Measurements from ENCODE around the gene NTRK1.

The NTRK1 gene

GRCh38 chr1:156881663-156882062, 21.0 kb downstream of the NTRK1 start:
- Histone ChIP-seq H3K9me3 (ENCODE audit: control insufficient read depth, insufficient read depth, low read length) (no peaks in the 10 kb centered on the region), H3K9ac (ENCODE audit: low read depth, low read length) (no peak overlapping the region), H3K4me3 (ENCODE audit: low read depth, low read length) (no peak overlapping the region), H3K36me3 (ENCODE audit: control insufficient read depth, insufficient read depth, low read length) (no peaks in the 10 kb centered on the region), H3K27me3 (ENCODE audit: control insufficient read depth, insufficient read depth, low read length) (peaks cover 58% of the 10 kb centered on the region), H3K27ac (ENCODE audit: low read depth, low read length) (no peak overlapping the region), H3K4me1 (ENCODE audit: control insufficient read depth, insufficient read depth, low read length) (peaks cover 24% of the 10 kb centered on the region)

GRCh38 chr1:156882543-156882942, 21.9 kb downstream of the NTRK1 start:
- Histone ChIP-seq H3K36me3 (ENCODE audit: control insufficient read depth, insufficient read depth, low read length) (no peaks in the 10 kb centered on the region), H3K27me3 (ENCODE audit: control insufficient read depth, insufficient read depth, low read length) (peaks cover 52% of the 10 kb centered on the region), H3K9ac (ENCODE audit: low read depth, low read length) (no peak overlapping the region), H3K4me3 (ENCODE audit: low read depth, low read length) (no peak overlapping the region), H3K27ac (ENCODE audit: low read depth, low read length) (no peak overlapping the region), H3K4me1 (ENCODE audit: control insufficient read depth, insufficient read depth, low read length) (peaks cover 24% of the 10 kb centered on the region), H3K9me3 (ENCODE audit: control insufficient read depth, insufficient read depth, low read length) (no peaks in the 10 kb centered on the region)

GRCh38 chr1:156883919-156884318, 23.3 kb downstream of the NTRK1 start:
- Histone ChIP-seq H3K4me3 (ENCODE audit: low read depth, low read length) (no peak overlapping the region), H3K27ac (ENCODE audit: low read depth, low read length) (no peak overlapping the region), H3K36me3 (ENCODE audit: control insufficient read depth, insufficient read depth, low read length) (no peaks in the 10 kb centered on the region), H3K9ac (ENCODE audit: low read depth, low read length) (no peak overlapping the region), H3K9me3 (ENCODE audit: control insufficient read depth, insufficient read depth, low read length) (no peaks in the 10 kb centered on the region), H3K4me1 (ENCODE audit: control insufficient read depth, insufficient read depth, low read length) (peaks cover 28% of the 10 kb centered on the region), H3K27me3 (ENCODE audit: control insufficient read depth, insufficient read depth, low read length) (peaks cover 50% of the 10 kb centered on the region)

- H3K27ac ChIP-seq (ENCODE audit: low read depth, low read length), result no peak overlapping the region
- H3K4me1 ChIP-seq (ENCODE audit: control insufficient read depth, insufficient read depth, low read length), result peaks cover 28% of the 10 kb centered on the region
- no peak overlapping the region for H3K4me3 ChIP-seq (ENCODE audit: low read depth, low read length)
- no peaks in the 10 kb centered on the region for H3K36me3 ChIP-seq (ENCODE audit: control insufficient read depth, insufficient read depth, low read length)
- no peak overlapping the region for H3K9ac ChIP-seq (ENCODE audit: low read depth, low read length)
- peaks cover 49% of the 10 kb centered on the region for H3K27me3 ChIP-seq (ENCODE audit: control insufficient read depth, insufficient read depth, low read length)
- no peaks in the 10 kb centered on the region for H3K9me3 ChIP-seq (ENCODE audit: control insufficient read depth, insufficient read depth, low read length)
Observed at GRCh38 chr1:156884560-156885184, 24.0 kb downstream of the NTRK1 start.

- no peak overlapping the region for H3K27ac ChIP-seq (ENCODE audit: low read depth, low read length)
- H3K4me3 ChIP-seq (ENCODE audit: low read depth, low read length), result no peak overlapping the region
- H3K9me3 ChIP-seq (ENCODE audit: control insufficient read depth, insufficient read depth, low read length), result no peaks in the 10 kb centered on the region
- peaks cover 51% of the 10 kb centered on the region for H3K27me3 ChIP-seq (ENCODE audit: control insufficient read depth, insufficient read depth, low read length)
- H3K36me3 ChIP-seq (ENCODE audit: control insufficient read depth, insufficient read depth, low read length), result no peaks in the 10 kb centered on the region
- no peak overlapping the region for H3K9ac ChIP-seq (ENCODE audit: low read depth, low read length)
- peaks cover 28% of the 10 kb centered on the region for H3K4me1 ChIP-seq (ENCODE audit: control insufficient read depth, insufficient read depth, low read length)
Observed at GRCh38 chr1:156885314-156885713, 24.6 kb downstream of the NTRK1 start.

GRCh38 chr1:156885880-156886355, 25.3 kb downstream of the NTRK1 start:
- Histone ChIP-seq H3K9ac (ENCODE audit: low read depth, low read length) (no peak overlapping the region), H3K27me3 (ENCODE audit: control insufficient read depth, insufficient read depth, low read length) (peaks cover 52% of the 10 kb centered on the region), H3K4me3 (ENCODE audit: low read depth, low read length) (no peak overlapping the region), H3K9me3 (ENCODE audit: control insufficient read depth, insufficient read depth, low read length) (no peaks in the 10 kb centered on the region), H3K4me1 (ENCODE audit: control insufficient read depth, insufficient read depth, low read length) (peaks cover 28% of the 10 kb centered on the region), H3K36me3 (ENCODE audit: control insufficient read depth, insufficient read depth, low read length) (no peaks in the 10 kb centered on the region), H3K27ac (ENCODE audit: low read depth, low read length) (no peak overlapping the region)

GRCh38 chr1:156886583-156887281, 26.1 kb downstream of the NTRK1 start:
- no peak overlapping the region for H3K4me3 ChIP-seq (ENCODE audit: low read depth, low read length)
- peaks cover 28% of the 10 kb centered on the region for H3K4me1 ChIP-seq (ENCODE audit: control insufficient read depth, insufficient read depth, low read length)

GRCh38 chr1:156887317-156887716, 26.7 kb downstream of the NTRK1 start:
- Histone ChIP-seq H3K9me3 (ENCODE audit: control insufficient read depth, insufficient read depth, low read length) (no peaks in the 10 kb centered on the region), H3K27ac (ENCODE audit: low read depth, low read length) (no peak overlapping the region), H3K4me3 (ENCODE audit: low read depth, low read length) (no peak overlapping the region), H3K4me1 (ENCODE audit: control insufficient read depth, insufficient read depth, low read length) (peaks cover 28% of the 10 kb centered on the region), H3K9ac (ENCODE audit: low read depth, low read length) (no peak overlapping the region), H3K36me3 (ENCODE audit: control insufficient read depth, insufficient read depth, low read length) (no peaks in the 10 kb centered on the region), H3K27me3 (ENCODE audit: control insufficient read depth, insufficient read depth, low read length) (peaks cover 63% of the 10 kb centered on the region)

More at GRCh38 chr1:156886583-156887281, 26.1 kb downstream of the NTRK1 start:
- Histone ChIP-seq H3K27me3 (ENCODE audit: control insufficient read depth, insufficient read depth, low read length) (peaks cover 57% of the 10 kb centered on the region), H3K36me3 (ENCODE audit: control insufficient read depth, insufficient read depth, low read length) (no peaks in the 10 kb centered on the region), H3K9ac (ENCODE audit: low read depth, low read length) (no peak overlapping the region), H3K27ac (ENCODE audit: low read depth, low read length) (no peak overlapping the region), H3K9me3 (ENCODE audit: control insufficient read depth, insufficient read depth, low read length) (no peaks in the 10 kb centered on the region)

- Histone ChIP-seq H3K27ac (ENCODE audit: low read depth, low read length) (no peak overlapping the region), H3K9ac (ENCODE audit: low read depth, low read length) (no peak overlapping the region), H3K9me3 (ENCODE audit: control insufficient read depth, insufficient read depth, low read length) (no peaks in the 10 kb centered on the region), H3K4me1 (ENCODE audit: control insufficient read depth, insufficient read depth, low read length) (peaks cover 28% of the 10 kb centered on the region), H3K4me3 (ENCODE audit: low read depth, low read length) (no peak overlapping the region), H3K36me3 (ENCODE audit: control insufficient read depth, insufficient read depth, low read length) (no peaks in the 10 kb centered on the region), H3K27me3 (ENCODE audit: control insufficient read depth, insufficient read depth, low read length) (peaks cover 67% of the 10 kb centered on the region)
Observed at GRCh38 chr1:156887734-156888133, 27.1 kb downstream of the NTRK1 start.

GRCh38 chr1:156889802-156890580, 29.3 kb downstream of the NTRK1 start:
- no peak overlapping the region for H3K27ac ChIP-seq (ENCODE audit: low read depth, low read length)
- H3K36me3 ChIP-seq (ENCODE audit: control insufficient read depth, insufficient read depth, low read length), result no peaks in the 10 kb centered on the region
- H3K9me3 ChIP-seq (ENCODE audit: control insufficient read depth, insufficient read depth, low read length), result no peaks in the 10 kb centered on the region
- no peak overlapping the region for H3K9ac ChIP-seq (ENCODE audit: low read depth, low read length)
- H3K27me3 ChIP-seq (ENCODE audit: control insufficient read depth, insufficient read depth, low read length), result peaks cover 77% of the 10 kb centered on the region
- no peak overlapping the region for H3K4me3 ChIP-seq (ENCODE audit: low read depth, low read length)
- H3K4me1 ChIP-seq (ENCODE audit: control insufficient read depth, insufficient read depth, low read length), result peaks cover 20% of the 10 kb centered on the region

All from HUES48 (cell line).